Vagina (tissue), 2 donors: ENCODE data around the gene HOXA5.

ENCODE experiments used
- CTCF ChIP-seq, 3 experiments: fragments of 450-650 bp in 2 of 3; fragments of 200-600 bp in 1 of 3; sonication (generic) in 1 of 3; IDR thresholded peaks; one replicate each; pipeline ENCODE4 v1.5.1; 2017 to 2019; ENCODE audit warnings: antibody characterized with exemption in 3 of 3, mild to moderate bottlenecking in 2 of 3, moderate library complexity in 2 of 3
- POLR2A ChIP-seq, 2 donors: fragments of 450-650 bp; IDR thresholded peaks; one replicate each; pipeline ENCODE4 v1.6.1; 2017; ENCODE audit warnings: antibody characterized with exemption in 2 of 2, mild to moderate bottlenecking in 2 of 2, moderate library complexity in 2 of 2

DNA sequence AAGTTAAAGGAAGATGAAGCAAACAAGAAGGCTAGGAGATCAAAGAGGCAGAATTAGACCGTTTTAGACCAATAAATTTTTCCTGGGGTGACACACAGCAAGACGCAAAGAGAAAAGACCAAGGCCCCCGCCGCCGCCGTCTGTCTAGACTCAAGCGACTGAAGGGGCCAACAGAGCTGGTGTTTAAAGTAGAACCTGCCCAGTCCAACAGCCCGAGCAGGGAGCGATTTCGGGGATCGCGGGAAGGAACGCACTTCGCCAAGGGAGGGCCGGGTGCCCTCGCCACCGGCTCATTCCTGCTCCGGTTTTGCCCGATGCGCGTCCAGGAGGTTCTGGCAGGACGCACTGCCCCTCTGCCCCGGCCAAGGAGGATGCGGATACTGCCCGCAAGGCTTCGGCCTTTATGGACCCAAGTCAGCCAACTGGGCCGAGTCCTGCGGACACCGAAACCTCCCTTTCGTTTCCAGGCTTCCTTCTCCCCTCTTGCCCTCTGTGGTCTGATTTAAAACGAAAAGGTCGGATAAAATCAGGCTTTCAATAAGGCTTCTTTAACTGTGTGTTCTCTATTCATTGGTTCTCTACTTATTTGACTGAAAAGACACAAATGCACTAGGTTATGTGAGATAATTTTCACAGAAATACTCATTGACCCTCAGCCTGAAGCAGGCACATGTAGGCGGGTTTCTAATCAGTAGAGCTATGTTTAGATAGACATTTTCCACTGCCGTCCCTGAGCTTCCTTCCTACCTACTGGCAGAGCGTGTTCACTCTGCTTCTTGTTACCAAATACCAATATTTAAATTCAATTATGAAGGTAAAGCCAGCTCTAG, 15.2 kb upstream of the HOXA5 start:
- TF ChIP-seq CTCF (IDR thresholded peaks at IDR 0.05) (no peak), POLR2A (IDR thresholded peaks at IDR 0.05) (no peak)
